A549 (cell line): ENCODE measurements around the gene PCDHA8.

Source experiments
- ATOH8 ChIP-seq: fragments of 250-450 bp; sonication (Bioruptor Pico); IDR thresholded peaks from 2 replicates; pipeline ENCODE4 v1.5.0; 2020; ENCODE audit warnings: low read depth, mild to moderate bottlenecking, moderate library complexity
- CEBPB ChIP-seq, 2 experiments: fragments of >200 bp in 1 of 2; sonication (Bioruptor Twin) in 1 of 2; formaldehyde crosslinking in 1 of 2; IDR thresholded peaks; 2 replicates each; pipeline ENCODE4 v1.6.1; 2012 to 2016
- CTCF ChIP-seq: fragments of >200 bp; sonication (Bioruptor Twin); formaldehyde crosslinking; IDR thresholded peaks from 3 replicates; pipeline ENCODE4 v1.5.1; 2016
- EP300 ChIP-seq, 2 experiments: fragments of >200 bp; sonication (Bioruptor Twin); formaldehyde crosslinking; IDR thresholded peaks; 2 replicates in 1 of 2; 3 replicates in 1 of 2; pipeline ENCODE4 v1.6.1; 2016 to 2017
- KDM1A ChIP-seq: fragments of 200-600 bp; sonication (generic); IDR thresholded peaks from 2 replicates; pipeline ENCODE4 v1.6.1; 2016; ENCODE audit warnings: low read depth, mild to moderate bottlenecking
- MAZ ChIP-seq: fragments of 150-350 bp; IDR thresholded peaks from 2 replicates; pipeline ENCODE4 v1.6.1; 2014; ENCODE audit warnings: antibody characterized with exemption, low read depth, low read length, borderline replicate concordance
- POLR2A ChIP-seq: IDR thresholded peaks from 2 replicates; pipeline ENCODE4 v1.6.1; 2012; ENCODE audit warnings: mild to moderate bottlenecking, low read length
- RCOR1 ChIP-seq: fragments of 150-350 bp; IDR thresholded peaks from 2 replicates; pipeline ENCODE4 v1.6.1; 2014; ENCODE audit warnings: antibody characterized with exemption, low read length, low read depth
- REST ChIP-seq: fragments of 200-600 bp; sonication (generic); IDR thresholded peaks from 2 replicates; pipeline ENCODE4 v1.6.1; 2016; ENCODE audit warnings: antibody characterized with exemption, mild to moderate bottlenecking, moderate library complexity
- TP53 ChIP-seq: fragments of 250-450 bp; sonication (Bioruptor Pico); IDR thresholded peaks from 2 replicates; pipeline ENCODE4 v1.5.0; 2021; ENCODE audit warnings: mild to moderate bottlenecking, moderate library complexity

- TF ChIP-seq CTCF = peak; percentile 66
- TF ChIP-seq EP300 (IDR thresholded peaks at IDR 0.05) = no peak
- no peak for TF ChIP-seq RCOR1
- no peak for TF ChIP-seq POLR2A
- no peak for TF ChIP-seq ATOH8
- no peak for TF ChIP-seq MAZ
- no peak for TF ChIP-seq KDM1A
- no peak for TF ChIP-seq TP53 (CRISPR knock-in tag)
- no peak for TF ChIP-seq CEBPB (IDR thresholded peaks at IDR 0.05)
- TF ChIP-seq REST = no peak
These were observed 33.9 kb upstream of the PCDHA8 start, which contains the start of gene PCDHA4 for GRCh38 chr5:140806834-140807775.
